Fibroblast of lung (primary cell): ENCODE results near the gene CSNK2A1.

Experiments used
- CTCF ChIP-seq, 2 donors: IDR thresholded peaks in 1 of 2; conservative IDR thresholded peaks in 1 of 2; 1 replicate in 1 of 2; 2 replicates in 1 of 2; pipeline ENCODE4 v1.5.1; 2011 to 2012; ENCODE audit warnings: low read length in 2 of 2, control low read depth in 1 of 2, inconsistent platforms in 1 of 2, low read depth in 1 of 2, mild to moderate bottlenecking in 1 of 2
- EZH2 ChIP-seq: IDR thresholded peaks from 2 replicates; pipeline ENCODE4 v1.5.1; 2012; ENCODE audit warnings: low read length, control low read depth, mild to moderate bottlenecking; ENCODE audit errors: missing control alignments

GRCh38 chr20:427401-427800 is 116.2 kb downstream of the CSNK2A1 start:
- TF ChIP-seq CTCF (conservative IDR thresholded peaks at IDR 0.05 in 1 of 2, IDR thresholded peaks at IDR 0.05 in 1 of 2; ENCODE audit: low read depth in 1 of 2, low read length in 2 of 2) (no peak), EZH2 (no peak)
